H1 (cell line): ENCODE measurements around the gene MROH7. TPM values are rescaled to one million over a fixed set of nuclear protein-coding genes. Genes with fewer than 3 reads are reported as not detected.

Experiments
- JUN ChIP-seq: IDR thresholded peaks from 2 replicates; pipeline ENCODE4 v1.6.1; 2011; ENCODE audit warnings: low read depth, mild to moderate bottlenecking, improper control_type of control experiment, low read length
- SAP30 ChIP-seq: fragments of 300-600 bp; sonication (generic); IDR thresholded peaks from 2 replicates; pipeline ENCODE4 v1.7.1; 2012; ENCODE audit warnings: low read length, moderate library complexity, mild to moderate bottlenecking, inconsistent platforms; ENCODE audit not compliant: insufficient read depth, insufficient replicate concordance
- SIN3A ChIP-seq, 2 experiments: IDR thresholded peaks in 1 of 2; conservative IDR thresholded peaks in 1 of 2; 2 replicates each; pipeline ENCODE4 v1.6.1; 2011 to 2012; ENCODE audit warnings: low read length in 2 of 2, improper control_type of control experiment in 1 of 2, low read depth in 1 of 2, mild to moderate bottlenecking in 1 of 2
- TEAD4 ChIP-seq: IDR thresholded peaks from 2 replicates; pipeline ENCODE4 v1.6.1; 2012; ENCODE audit warnings: low read depth, low read length, inconsistent platforms, mixed read lengths
- polyA plus RNA-seq, 7 experiments: library from polyadenylated mRNA; depleted of rRNA in 3 of 7; stranded (reverse) in 5 of 7; unstranded in 2 of 7; fragments of >200 nt in 5 of 7; fragments of 200-250 nt in 2 of 7; gene quantifications; 1 replicate in 5 of 7; 2 replicates in 1 of 7; 4 replicates in 1 of 7; pipeline versions ENCODE4 v1.2.1 to v1.2.3, GENCODE V29; 2011 to 2013; ENCODE audit warnings: missing spikeins in 2 of 7, mixed read lengths in 2 of 7
- total RNA-seq: library from RNA; stranded (reverse); fragmentation: NEBNext Ultra II Directional; extraction: Animal tissue kit (Norgen Biotek cat#: 25700); gene quantifications from 2 replicates; pipeline ENCODE4 v1.2.1, GENCODE V29; 2021

The MROH7 gene
- total and polyA plus RNA-seq, 2 of the 8 experiments (the other 6 are each of a cell fraction or from before 2014, with no cell fraction given): 0.07 to 0.20 TPM

- TF ChIP-seq SAP30 (no peak), TEAD4 (no peak), SIN3A (conservative IDR thresholded peaks at IDR 0.05 in 1 of 2, IDR thresholded peaks at IDR 0.05 in 1 of 2; ENCODE audit: low read depth in 1 of 2, low read length in 2 of 2) (no peak), JUN (no peak)
Observed at GRCh38 chr1:54748094-54748835, 106.7 kb downstream of the MROH7 start (continued).
